Mesodermal cell (in vitro differentiated cells): ENCODE data around the gene COL20A1.

ENCODE experiments used
- H3K27ac ChIP-seq: 2 replicates; pipeline ENCODE4 v1.7.0; 2013; ENCODE audit warnings: mild to moderate bottlenecking, low read depth, low read length, moderate library complexity; ENCODE audit not compliant: severe bottlenecking
- H3K36me3 ChIP-seq: 2 replicates; pipeline ENCODE4 v1.7.1; 2013; ENCODE audit warnings: mild to moderate bottlenecking, low read length, moderate library complexity; ENCODE audit not compliant: control insufficient read depth, insufficient read depth
- H3K4me1 ChIP-seq: one replicate; pipeline ENCODE4 v1.7.1; 2013; ENCODE audit warnings: mild to moderate bottlenecking, low read length; ENCODE audit not compliant: insufficient read depth, control insufficient read depth, poor library complexity, severe bottlenecking
- H3K4me3 ChIP-seq: 2 replicates; pipeline ENCODE4 v1.7.0; 2013; ENCODE audit warnings: low read length, control low read depth, mild to moderate bottlenecking; ENCODE audit not compliant: insufficient read depth, poor library complexity, severe bottlenecking; ENCODE audit errors: extremely low read depth
- H3K9me3 ChIP-seq: 2 replicates; pipeline ENCODE4 v1.7.1; 2013; ENCODE audit warnings: mild to moderate bottlenecking, low read length, moderate library complexity; ENCODE audit not compliant: control insufficient read depth
- WGBS, 2 experiments: methylation state at CpG; one replicate each; pipeline ENCODE4 v1.1.5; 2013; ENCODE audit warnings: missing lambda C conversion rate in 2 of 2; ENCODE audit not compliant: insufficient coverage in 2 of 2; 5-methylcytosine and 5-hydroxymethylcytosine counted together

The COL20A1 gene

GRCh38 chr20:63364801-63365585 is 72.0 kb downstream of the COL20A1 start:
- Histone ChIP-seq H3K36me3 (no peaks in the 10 kb centered on the region), H3K4me3 (no peak overlapping the region), H3K27ac (no peak overlapping the region), H3K9me3 (no peaks in the 10 kb centered on the region), H3K4me1 (peaks cover 4% of the 10 kb centered on the region)
- WGBS, 2 experiments = 80 to 89% methylated on average over 13 to 14 of the region's 20 CpGs

GRCh38 chr20:63365601-63366389 is 72.8 kb downstream of the COL20A1 start:
- WGBS, 2 experiments = 82 to 84% methylated on average over 17 to 22 of the region's 22 CpGs
- Histone ChIP-seq H3K36me3 (no peaks in the 10 kb centered on the region), H3K9me3 (no peaks in the 10 kb centered on the region), H3K4me3 (no peak overlapping the region), H3K4me1 (no peaks in the 10 kb centered on the region), H3K27ac (no peak overlapping the region)

- 86 to 88% methylated on average over 25 to 29 of the region's 30 CpGs for WGBS, 2 experiments
- Histone ChIP-seq H3K9me3 (no peaks in the 10 kb centered on the region), H3K4me1 (no peaks in the 10 kb centered on the region), H3K4me3 (no peak overlapping the region), H3K36me3 (no peaks in the 10 kb centered on the region), H3K27ac (no peak overlapping the region)
Measured at GRCh38 chr20:63366390-63367365, 73.7 kb downstream of the COL20A1 start.

GRCh38 chr20:63367446-63368055 is 74.6 kb downstream of the COL20A1 start:
- Histone ChIP-seq H3K36me3 (no peaks in the 10 kb centered on the region), H3K9me3 (no peaks in the 10 kb centered on the region), H3K4me1 (no peaks in the 10 kb centered on the region), H3K27ac (no peak overlapping the region), H3K4me3 (no peak overlapping the region)
- WGBS, 2 experiments = 68 to 80% methylated on average over 15 to 16 of the region's 24 CpGs

GRCh38 chr20:63368151-63368550 is 75.2 kb downstream of the COL20A1 start:
- Histone ChIP-seq H3K27ac (no peak overlapping the region), H3K36me3 (no peaks in the 10 kb centered on the region), H3K4me3 (no peak overlapping the region), H3K9me3 (no peaks in the 10 kb centered on the region), H3K4me1 (no peaks in the 10 kb centered on the region)
- WGBS, 2 experiments = 89 to 100% methylated on average over 4 to 8 of the region's 8 CpGs

GRCh38 chr20:63369024-63369530 is 76.1 kb downstream of the COL20A1 start:
- WGBS, 2 experiments = 90 to 95% methylated on average over 8 to 10 of the region's 10 CpGs
- Histone ChIP-seq H3K27ac (no peak overlapping the region), H3K4me3 (no peak overlapping the region), H3K4me1 (no peaks in the 10 kb centered on the region), H3K36me3 (no peaks in the 10 kb centered on the region), H3K9me3 (no peaks in the 10 kb centered on the region)

- Histone ChIP-seq H3K36me3 (no peaks in the 10 kb centered on the region), H3K4me3 (no peak overlapping the region), H3K4me1 (no peaks in the 10 kb centered on the region), H3K27ac (no peak overlapping the region), H3K9me3 (no peaks in the 10 kb centered on the region)
- 83 to 86% methylated on average over 17 to 21 of the region's 24 CpGs for WGBS, 2 experiments
Measured at GRCh38 chr20:63369724-63370617, 77.0 kb downstream of the COL20A1 start.

- WGBS, 2 experiments = 78% methylated on average over 17 of the region's 21 CpGs
- Histone ChIP-seq H3K36me3 (no peaks in the 10 kb centered on the region), H3K9me3 (no peaks in the 10 kb centered on the region), H3K4me1 (no peaks in the 10 kb centered on the region), H3K4me3 (no peak overlapping the region), H3K27ac (no peak overlapping the region)
Measured at GRCh38 chr20:63370618-63371187, 77.7 kb downstream of the COL20A1 start.

- Histone ChIP-seq H3K4me1 (no peaks in the 10 kb centered on the region), H3K4me3 (no peak overlapping the region), H3K9me3 (no peaks in the 10 kb centered on the region), H3K36me3 (no peaks in the 10 kb centered on the region), H3K27ac (no peak overlapping the region)
- 90 to 93% methylated on average over 26 to 28 of the region's 28 CpGs for WGBS, 2 experiments
Measured at GRCh38 chr20:63371291-63371865, 78.4 kb downstream of the COL20A1 start.
